ENCODE results near the gene ZDHHC8. TPM values are rescaled to one million over a fixed set of nuclear protein-coding genes. Genes with fewer than 3 reads are reported as not detected.

Gene ZDHHC8
- total RNA-seq, 2 donors from 2014 or later = 20.0 to 21.4 TPM

DNA sequence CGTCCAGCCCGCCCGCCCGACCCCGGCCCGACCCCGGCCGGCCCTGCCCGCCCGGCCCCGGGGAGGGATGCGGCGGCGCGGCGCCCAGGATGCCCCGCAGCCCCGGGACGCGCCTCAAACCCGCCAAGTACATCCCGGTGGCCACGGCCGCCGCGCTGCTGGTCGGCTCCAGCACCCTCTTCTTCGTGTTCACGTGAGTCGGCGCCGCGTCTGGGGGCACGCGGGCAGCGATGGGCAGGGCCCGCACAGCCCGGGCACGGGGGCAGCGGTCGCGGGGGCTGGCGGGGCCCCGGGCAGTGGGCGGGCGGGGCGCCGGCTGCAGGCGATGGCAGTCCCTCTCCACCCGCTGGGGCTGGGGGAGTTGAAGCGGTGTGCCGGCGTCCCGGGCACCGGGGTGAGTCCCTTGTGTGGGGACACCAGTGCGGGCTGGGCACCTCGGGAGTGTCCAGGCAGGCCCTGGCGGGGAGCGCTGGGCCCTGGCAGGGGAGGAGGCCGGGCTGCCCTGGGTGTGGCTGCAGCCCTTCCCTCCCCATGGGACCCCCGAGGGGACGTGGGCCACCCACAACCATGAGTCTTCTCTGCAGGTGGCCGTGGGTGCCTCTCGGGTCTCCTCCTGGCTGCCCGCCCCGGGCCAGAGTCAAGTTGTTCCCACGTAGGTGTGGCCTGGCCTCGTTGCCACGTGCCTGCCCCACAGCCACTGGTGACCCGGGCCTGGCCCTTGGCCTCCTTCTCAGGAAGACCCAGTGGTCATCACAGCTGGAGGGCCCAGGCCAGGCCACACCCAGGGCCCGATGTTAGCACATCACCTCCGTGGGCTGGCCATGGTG, 468 bp downstream of the ZDHHC8 start:
- intact Hi-C loops (cut with DNase I) = no loop called here
- no peaks in the 10 kb centered on the region for H3K27me3 ChIP-seq
- peak overlapping the region; percentile 14 to 40 for H3K4me3 ChIP-seq
- DNase-seq = peak; percentile 40 to 43 (median 41)
- WGBS, 2 donors = 0 to 1% methylated on average over 1 to 59 of the region's 72 CpGs
- peaks cover 47% of the 10 kb centered on the region for H3K4me1 ChIP-seq
- H3K36me3 ChIP-seq (replicated peaks in 1 of 2; ENCODE audit: insufficient read depth in 1 of 2, low read depth in 2 of 2) = no peaks in the 10 kb centered on the region
- H3K9me3 ChIP-seq = no peaks in the 10 kb centered on the region
- peak overlapping the region in 3 of 4 donors; percentile 57 to 80 (median 72) for H3K27ac ChIP-seq
- TF ChIP-seq POLR2A (IDR thresholded peaks at IDR 0.05) = no peak
- TF ChIP-seq, protein P1, sequence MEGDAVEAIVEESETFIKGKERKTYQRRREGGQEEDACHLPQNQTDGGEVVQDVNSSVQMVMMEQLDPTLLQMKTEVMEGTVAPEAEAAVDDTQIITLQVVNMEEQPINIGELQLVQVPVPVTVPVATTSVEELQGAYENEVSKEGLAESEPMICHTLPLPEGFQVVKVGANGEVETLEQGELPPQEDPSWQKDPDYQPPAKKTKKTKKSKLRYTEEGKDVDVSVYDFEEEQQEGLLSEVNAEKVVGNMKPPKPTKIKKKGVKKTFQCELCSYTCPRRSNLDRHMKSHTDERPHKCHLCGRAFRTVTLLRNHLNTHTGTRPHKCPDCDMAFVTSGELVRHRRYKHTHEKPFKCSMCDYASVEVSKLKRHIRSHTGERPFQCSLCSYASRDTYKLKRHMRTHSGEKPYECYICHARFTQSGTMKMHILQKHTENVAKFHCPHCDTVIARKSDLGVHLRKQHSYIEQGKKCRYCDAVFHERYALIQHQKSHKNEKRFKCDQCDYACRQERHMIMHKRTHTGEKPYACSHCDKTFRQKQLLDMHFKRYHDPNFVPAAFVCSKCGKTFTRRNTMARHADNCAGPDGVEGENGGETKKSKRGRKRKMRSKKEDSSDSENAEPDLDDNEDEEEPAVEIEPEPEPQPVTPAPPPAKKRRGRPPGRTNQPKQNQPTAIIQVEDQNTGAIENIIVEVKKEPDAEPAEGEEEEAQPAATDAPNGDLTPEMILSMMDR (IDR thresholded peaks at IDR 0.05) = no peak
- ATAC-seq = peak; percentile 16

DNA sequence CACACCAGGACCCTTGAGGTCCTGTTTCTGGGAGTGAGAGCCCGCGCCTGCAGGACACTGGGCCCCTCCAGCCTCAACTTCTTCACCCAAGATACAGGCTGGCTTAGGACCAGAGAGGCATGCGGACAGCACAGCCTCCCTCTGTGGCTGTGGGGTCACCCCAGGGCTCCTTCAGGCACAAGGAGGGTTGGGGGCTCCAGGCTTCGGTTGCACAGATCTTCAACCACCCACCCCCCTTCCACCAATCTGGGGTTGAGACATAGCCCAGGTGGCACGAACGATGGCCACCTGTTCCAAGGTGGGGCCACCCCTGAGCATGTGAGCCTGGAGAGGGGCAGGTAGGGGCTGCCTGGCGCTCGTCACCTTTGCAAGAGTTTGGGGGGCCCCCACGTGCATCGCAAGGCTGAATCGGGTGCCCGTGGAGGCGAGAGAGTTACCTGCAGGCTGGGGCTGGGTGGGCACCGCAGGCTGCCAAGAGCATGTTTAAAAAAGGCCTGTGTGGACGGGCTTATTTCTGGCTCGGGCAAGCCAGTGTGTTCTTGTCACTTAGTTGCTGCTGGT, 1.2 kb downstream of the ZDHHC8 start:
- intact Hi-C loops (cut with DNase I) = no loop called here
- H3K4me1 ChIP-seq = peaks cover 51% of the 10 kb centered on the region

DNA sequence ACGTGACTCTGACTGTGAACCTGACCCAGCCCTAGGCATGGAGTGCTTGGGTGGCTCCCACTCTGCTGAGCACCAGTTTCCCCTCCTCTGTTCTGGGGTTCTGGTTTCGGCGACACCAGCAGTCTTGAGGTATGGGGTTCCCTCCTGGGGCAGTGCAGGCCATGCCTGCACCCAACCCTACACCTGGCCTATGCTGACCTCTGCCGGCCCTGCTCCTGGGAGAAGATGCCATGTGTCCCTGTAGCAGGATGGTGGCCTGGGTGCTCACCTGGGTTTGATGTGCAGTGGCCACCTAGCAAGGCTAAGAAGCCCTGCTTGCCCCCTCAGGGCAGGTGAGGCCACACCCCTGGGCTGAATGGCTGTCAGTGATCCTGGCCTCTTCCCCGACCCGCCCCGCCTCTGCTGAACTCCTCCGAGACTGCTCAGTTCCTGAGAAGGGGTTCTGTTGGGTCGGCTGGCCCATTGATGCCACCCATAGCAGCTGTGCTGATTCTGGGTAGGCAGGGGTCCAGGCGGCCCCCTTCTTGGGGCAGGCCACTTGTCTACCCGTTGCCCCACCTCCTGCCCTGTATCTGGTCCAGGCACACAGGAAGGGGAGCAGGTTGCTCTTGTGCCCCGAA, 2.4 kb downstream of the ZDHHC8 start:
- DNase-seq (no peak), ATAC-seq (no peak)
- Histone ChIP-seq H3K4me3 (no peak overlapping the region), H3K36me3 (replicated peaks in 1 of 2; ENCODE audit: insufficient read depth in 1 of 2, low read depth in 2 of 2) (no peaks in the 10 kb centered on the region), H3K9me3 (no peaks in the 10 kb centered on the region), H3K27ac (no peak overlapping the region), H3K4me1 (peaks cover 58% of the 10 kb centered on the region), H3K27me3 (no peaks in the 10 kb centered on the region)
- intact Hi-C loops (cut with DNase I) = no loop called here
- no peak for TF ChIP-seq POLR2A (IDR thresholded peaks at IDR 0.05)
- TF ChIP-seq, protein P1 (IDR thresholded peaks at IDR 0.05) = no peak
- 75 to 77% methylated on average over 8 to 12 of the region's 12 CpGs for WGBS, 2 donors

More for the DNA sequence above, 1.2 kb downstream of the ZDHHC8 start:
- H3K27me3 ChIP-seq = no peaks in the 10 kb centered on the region
- ATAC-seq = no peak
- no peak for DNase-seq
- no peaks in the 10 kb centered on the region for H3K36me3 ChIP-seq (replicated peaks in 1 of 2; ENCODE audit: insufficient read depth in 1 of 2, low read depth in 2 of 2)
- H3K27ac ChIP-seq = peak overlapping the region in 2 of 4 donors; percentile 57 to 72
- 38 to 48% methylated on average over 4 to 16 of the region's 16 CpGs for WGBS, 2 donors
- H3K9me3 ChIP-seq = no peaks in the 10 kb centered on the region
- peak overlapping the region; percentile 14 to 40 for H3K4me3 ChIP-seq
- TF ChIP-seq POLR2A (IDR thresholded peaks at IDR 0.05) = no peak
- TF ChIP-seq, protein P1 (IDR thresholded peaks at IDR 0.05) = no peak

DNA sequence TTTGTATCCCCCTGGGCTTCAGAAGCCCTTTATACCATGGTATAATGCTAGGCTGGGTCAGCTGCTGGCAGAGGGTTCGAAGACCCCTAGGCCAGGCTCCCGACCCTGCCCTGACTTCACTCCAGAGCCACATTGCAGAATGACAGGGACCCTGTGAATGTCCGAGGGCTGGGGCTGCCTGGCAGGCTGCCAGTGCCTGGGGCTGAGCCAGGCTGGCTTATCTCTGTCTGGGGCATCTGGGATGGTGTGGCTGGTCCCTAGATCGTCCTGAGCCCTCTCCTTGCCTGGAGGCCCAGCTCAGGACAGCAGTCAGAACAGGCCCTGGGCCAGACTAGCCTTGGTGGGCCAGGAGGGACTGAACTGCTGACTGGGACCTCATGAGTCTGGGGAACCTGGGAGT, 3.7 kb downstream of the ZDHHC8 start:
- peaks cover 56% of the 10 kb centered on the region for H3K4me1 ChIP-seq
- DNase-seq = no peak
- no peak for ATAC-seq
- intact Hi-C loops (cut with DNase I) = no loop called here
- no peaks in the 10 kb centered on the region for H3K36me3 ChIP-seq (replicated peaks in 1 of 2; ENCODE audit: insufficient read depth in 1 of 2, low read depth in 2 of 2)
- TF ChIP-seq POLR2A (IDR thresholded peaks at IDR 0.05) = no peak
- TF ChIP-seq, protein P1 (IDR thresholded peaks at IDR 0.05) = no peak
- H3K9me3 ChIP-seq = no peaks in the 10 kb centered on the region
- no peaks in the 10 kb centered on the region for H3K27me3 ChIP-seq
- no peak overlapping the region for H3K4me3 ChIP-seq
- 47% methylated on average over 4 of the region's 4 CpGs; no CpG with 5 or more reads in 1 of the 2 donors for whole genome bisulfite sequencing, 2 donors
- H3K27ac ChIP-seq = no peak overlapping the region
